MM.1S (cell line): ENCODE results near the gene FGD6.

Experiments used
- DNase-seq: peaks from one replicate; pipeline ENCODE4 v3.0.0-alpha.2; 2015
- H2AFZ ChIP-seq: fragments of 300-600 bp; sonication (generic); 2 replicates; pipeline ENCODE4 v1.6.0; 2016; ENCODE audit warnings: antibody characterized with exemption, low read length
- H3F3A ChIP-seq: fragments of 300-600 bp; sonication (generic); 2 replicates; pipeline ENCODE4 v1.6.1; 2016; ENCODE audit warnings: mild to moderate bottlenecking, antibody characterized with exemption, low read length, moderate library complexity, mixed read lengths; ENCODE audit not compliant: insufficient read depth
- H3K27ac ChIP-seq: fragments of 300-600 bp; sonication (generic); 2 replicates; pipeline ENCODE4 v1.5.1; 2016; ENCODE audit warnings: mild to moderate bottlenecking, low read length
- H3K27me3 ChIP-seq: fragments of 300-600 bp; sonication (generic); replicated peaks from 2 replicates; pipeline ENCODE4 v1.6.0; 2016; ENCODE audit warnings: low read length; ENCODE audit not compliant: insufficient read depth
- H3K36me3 ChIP-seq: fragments of 300-600 bp; sonication (generic); replicated peaks from 2 replicates; pipeline ENCODE4 v1.6.1; 2016; ENCODE audit warnings: mild to moderate bottlenecking, low read length, mixed read lengths; ENCODE audit not compliant: insufficient read depth
- H3K4me1 ChIP-seq: fragments of 300-600 bp; sonication (generic); 2 replicates; pipeline ENCODE4 v1.6.1; 2016; ENCODE audit warnings: low read length, mixed read lengths
- H3K4me2 ChIP-seq: fragments of 300-600 bp; sonication (generic); 2 replicates; pipeline ENCODE4 v1.6.0; 2016; ENCODE audit warnings: low read depth, low read length
- H3K4me3 ChIP-seq: fragments of 300-600 bp; sonication (generic); 2 replicates; pipeline ENCODE4 v1.5.1; 2016; ENCODE audit warnings: low read length, mixed read lengths
- H3K79me2 ChIP-seq: fragments of 300-600 bp; sonication (generic); 2 replicates; pipeline ENCODE4 v1.6.1; 2016; ENCODE audit warnings: mixed run types, low read length, mixed read lengths
- H3K9ac ChIP-seq: fragments of 300-600 bp; sonication (generic); 2 replicates; pipeline ENCODE4 v1.6.1; 2016; ENCODE audit warnings: low read length, mixed read lengths
- H3K9me2 ChIP-seq: fragments of 300-600 bp; sonication (generic); replicated peaks from 2 replicates; pipeline ENCODE4 v1.6.1; 2016; ENCODE audit warnings: mild to moderate bottlenecking, low read length, mixed read lengths; ENCODE audit not compliant: insufficient read depth
- H3K9me3 ChIP-seq: fragments of 300-600 bp; sonication (generic); replicated peaks from 2 replicates; pipeline ENCODE4 v1.6.1; 2016; ENCODE audit warnings: mild to moderate bottlenecking, low read length, mixed read lengths; ENCODE audit not compliant: insufficient read depth
- H4K20me1 ChIP-seq: fragments of 300-600 bp; sonication (generic); 2 replicates; pipeline ENCODE4 v1.6.1; 2016; ENCODE audit warnings: mild to moderate bottlenecking, low read length, moderate library complexity, mixed read lengths; ENCODE audit not compliant: insufficient read depth
- EZH2 ChIP-seq: fragments of 300-600 bp; sonication (generic); optimal IDR thresholded peaks from 2 replicates; pipeline ENCODE3; 2017; ENCODE audit warnings: low read depth, mild to moderate bottlenecking, antibody characterized with exemption, low read length, mixed read lengths
- EZH2phosphoT487 ChIP-seq: fragments of 300-600 bp; sonication (generic); IDR thresholded peaks from 2 replicates; pipeline ENCODE4 v1.6.1; 2018; ENCODE audit warnings: antibody characterized with exemption, low read length
- TF ChIP-seq, protein P1 (sequence below): fragments of 300-600 bp; sonication (generic); IDR thresholded peaks from 2 replicates; pipeline ENCODE4 v1.5.1; 2016; ENCODE audit warnings: antibody characterized with exemption, low read length, mixed read lengths

FGD6 gene

DNA sequence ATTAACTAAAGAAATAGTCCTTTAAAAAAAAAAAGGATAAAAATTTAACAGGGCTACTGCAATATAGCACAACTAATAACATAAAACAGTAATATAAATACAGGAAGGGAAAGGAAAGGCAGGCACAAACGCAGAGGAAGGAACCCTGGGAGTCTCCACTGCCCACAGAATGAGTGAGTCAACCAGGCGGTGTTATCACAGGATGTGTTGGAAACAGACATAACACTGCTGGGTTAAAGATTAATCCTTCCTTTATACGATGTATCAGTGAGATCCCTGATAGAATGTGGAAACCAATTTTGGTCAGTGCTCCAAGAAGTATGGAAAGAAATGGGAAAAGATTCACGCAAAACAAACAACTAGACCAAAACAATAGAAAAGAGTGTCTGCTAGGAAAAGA is 47.9 kb downstream of the FGD6 start:
- Histone ChIP-seq H3K79me2 (no peaks in the 10 kb centered on the region), H3K9me3 (no peaks in the 10 kb centered on the region), H3K27me3 (no peaks in the 10 kb centered on the region), H3K9me2 (no peaks in the 10 kb centered on the region), H3F3A (no peaks in the 10 kb centered on the region), H3K9ac (no peak overlapping the region), H4K20me1 (no peaks in the 10 kb centered on the region), H2AFZ (no peak overlapping the region), H3K36me3 (no peaks in the 10 kb centered on the region), H3K4me2 (no peak overlapping the region), H3K27ac (no peak overlapping the region), H3K4me3 (no peak overlapping the region), H3K4me1 (no peaks in the 10 kb centered on the region)
- DNase-seq: no peak
- no peak for TF ChIP-seq EZH2
- TF ChIP-seq EZH2phosphoT487: no peak
- TF ChIP-seq, protein P1, sequence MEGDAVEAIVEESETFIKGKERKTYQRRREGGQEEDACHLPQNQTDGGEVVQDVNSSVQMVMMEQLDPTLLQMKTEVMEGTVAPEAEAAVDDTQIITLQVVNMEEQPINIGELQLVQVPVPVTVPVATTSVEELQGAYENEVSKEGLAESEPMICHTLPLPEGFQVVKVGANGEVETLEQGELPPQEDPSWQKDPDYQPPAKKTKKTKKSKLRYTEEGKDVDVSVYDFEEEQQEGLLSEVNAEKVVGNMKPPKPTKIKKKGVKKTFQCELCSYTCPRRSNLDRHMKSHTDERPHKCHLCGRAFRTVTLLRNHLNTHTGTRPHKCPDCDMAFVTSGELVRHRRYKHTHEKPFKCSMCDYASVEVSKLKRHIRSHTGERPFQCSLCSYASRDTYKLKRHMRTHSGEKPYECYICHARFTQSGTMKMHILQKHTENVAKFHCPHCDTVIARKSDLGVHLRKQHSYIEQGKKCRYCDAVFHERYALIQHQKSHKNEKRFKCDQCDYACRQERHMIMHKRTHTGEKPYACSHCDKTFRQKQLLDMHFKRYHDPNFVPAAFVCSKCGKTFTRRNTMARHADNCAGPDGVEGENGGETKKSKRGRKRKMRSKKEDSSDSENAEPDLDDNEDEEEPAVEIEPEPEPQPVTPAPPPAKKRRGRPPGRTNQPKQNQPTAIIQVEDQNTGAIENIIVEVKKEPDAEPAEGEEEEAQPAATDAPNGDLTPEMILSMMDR: no peak

DNA sequence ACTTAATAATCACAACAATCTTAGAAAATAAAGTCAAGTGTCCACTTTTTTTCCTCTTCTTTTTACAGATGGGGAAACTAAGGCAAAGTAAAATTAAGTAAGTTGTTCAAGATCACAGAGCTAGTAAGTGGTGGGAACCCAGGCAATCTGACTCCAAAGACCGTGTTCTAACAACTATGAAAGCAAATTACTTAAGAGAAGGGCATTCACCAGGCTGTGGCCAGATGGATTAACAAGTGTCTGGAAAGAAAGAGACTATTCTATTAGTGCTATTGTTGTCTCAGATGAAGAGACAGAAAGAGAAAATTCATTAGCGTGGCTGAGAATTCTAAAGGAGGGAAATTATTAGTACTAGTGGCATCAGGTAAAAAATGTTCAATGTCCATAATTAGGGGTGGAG is 48.5 kb downstream of the FGD6 start:
- TF ChIP-seq EZH2: no peak
- no peak overlapping the region for H3K4me3 ChIP-seq
- H3K36me3 ChIP-seq: no peaks in the 10 kb centered on the region
- DNase-seq: no peak
- H3K27me3 ChIP-seq: no peaks in the 10 kb centered on the region
- H2AFZ ChIP-seq: no peak overlapping the region
- H4K20me1 ChIP-seq: no peaks in the 10 kb centered on the region
- H3K27ac ChIP-seq: no peak overlapping the region
- H3K79me2 ChIP-seq: no peaks in the 10 kb centered on the region
- no peaks in the 10 kb centered on the region for H3F3A ChIP-seq
- H3K4me1 ChIP-seq: no peaks in the 10 kb centered on the region
- no peak overlapping the region for H3K9ac ChIP-seq
- no peaks in the 10 kb centered on the region for H3K9me3 ChIP-seq
- H3K9me2 ChIP-seq: no peaks in the 10 kb centered on the region
- H3K4me2 ChIP-seq: no peak overlapping the region

DNA sequence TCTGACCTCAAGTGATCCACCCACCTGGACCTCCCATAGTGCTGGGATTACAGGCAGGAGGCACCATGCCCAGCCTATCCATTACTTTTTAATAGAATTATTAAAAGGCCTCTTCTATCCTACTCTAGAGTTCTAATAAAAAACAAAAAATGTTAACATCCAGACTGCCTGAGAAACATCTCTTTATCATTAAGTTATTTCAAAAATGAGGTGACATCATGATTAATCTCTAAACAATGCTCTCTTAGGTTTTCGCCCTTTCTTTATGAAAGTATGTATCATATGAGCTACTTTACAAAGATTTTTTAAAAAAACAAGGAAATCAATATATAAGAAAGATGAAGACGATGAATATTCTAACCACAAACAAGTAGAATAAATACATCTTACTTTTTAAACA is 52.6 kb downstream of the FGD6 start:
- H3K9ac ChIP-seq: no peak overlapping the region
- H3K4me2 ChIP-seq: no peak overlapping the region
- no peaks in the 10 kb centered on the region for H3F3A ChIP-seq
- H3K27ac ChIP-seq: no peak overlapping the region
- no peaks in the 10 kb centered on the region for H3K27me3 ChIP-seq
- H3K79me2 ChIP-seq: no peaks in the 10 kb centered on the region
- TF ChIP-seq, protein P1: no peak
- TF ChIP-seq EZH2 (no peak), EZH2phosphoT487 (no peak)
- no peaks in the 10 kb centered on the region for H3K36me3 ChIP-seq
- H3K4me1 ChIP-seq: no peaks in the 10 kb centered on the region
- no peak for DNase-seq
- H3K9me2 ChIP-seq: no peaks in the 10 kb centered on the region
- H3K4me3 ChIP-seq: no peak overlapping the region
- no peak overlapping the region for H2AFZ ChIP-seq
- no peaks in the 10 kb centered on the region for H4K20me1 ChIP-seq
- H3K9me3 ChIP-seq: no peaks in the 10 kb centered on the region

DNA sequence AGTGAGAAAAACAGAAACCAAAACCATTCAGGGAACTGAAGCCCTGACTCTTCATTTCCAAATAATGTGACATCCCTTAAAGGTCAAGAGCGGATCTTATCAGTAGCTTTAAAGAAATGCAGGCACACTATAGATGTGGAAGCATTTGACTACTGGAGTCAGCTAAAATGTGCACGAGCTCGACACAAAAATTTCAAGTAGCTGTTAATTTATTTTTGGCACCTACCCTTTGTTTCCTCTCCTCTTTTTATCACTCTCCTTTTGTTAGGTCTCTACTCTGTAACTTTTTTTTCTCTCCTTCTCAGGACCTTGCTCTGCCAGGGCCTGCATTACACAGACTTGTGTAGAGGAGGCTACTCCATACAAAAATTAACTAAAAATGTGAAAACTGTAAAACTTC is 58.3 kb downstream of the FGD6 start:
- no peak overlapping the region for H3K27ac ChIP-seq
- H3K79me2 ChIP-seq: no peaks in the 10 kb centered on the region
- no peak overlapping the region for H2AFZ ChIP-seq
- DNase-seq: no peak
- H3K27me3 ChIP-seq: no peaks in the 10 kb centered on the region
- H3K4me3 ChIP-seq: no peak overlapping the region
- TF ChIP-seq EZH2phosphoT487 (no peak), EZH2 (no peak)
- TF ChIP-seq, protein P1: no peak
- H3K4me2 ChIP-seq: no peak overlapping the region
- no peaks in the 10 kb centered on the region for H3K4me1 ChIP-seq
- no peaks in the 10 kb centered on the region for H4K20me1 ChIP-seq
- no peaks in the 10 kb centered on the region for H3F3A ChIP-seq
- H3K9me3 ChIP-seq: no peaks in the 10 kb centered on the region
- H3K36me3 ChIP-seq: no peaks in the 10 kb centered on the region
- H3K9me2 ChIP-seq: no peaks in the 10 kb centered on the region
- H3K9ac ChIP-seq: no peak overlapping the region
